Caco-2 (cell line): Measurements from ENCODE around the gene B3GALT6. TPM values are rescaled to one million over a fixed set of nuclear protein-coding genes. Genes with fewer than 3 reads are reported as not detected.

Source experiments
- BruUV-seq: library from RNA; stranded (reverse); fragments of 400-500 nt; replicated peaks from 2 replicates; lab custom pipeline; 2021; lab: Mats Ljungman, UMichigan
- CTCF ChIA-PET: fragments of 300-600 bp; sonication (Branson Sonifier 250); formaldehyde crosslinking; loops from one replicate; lab custom pipeline; 2022; ENCODE audit warnings: antibody characterized with exemption; lab: Charles Lee
- POLR2A ChIA-PET: fragments of 300-600 bp; sonication (Branson Sonifier 250); formaldehyde crosslinking; loops from one replicate; lab custom pipeline; 2022; ENCODE audit warnings: antibody characterized with exemption; lab: Charles Lee
- DNase-seq, 2 experiments: peaks; one replicate each; pipeline versions ENCODE4 v3.0.0 to v3.0.0-alpha.2; 2020 to 2022
- H3K27me3 ChIP-seq: replicated peaks from 2 replicates; pipeline ENCODE4 v1.6.0; 2011; ENCODE audit warnings: low read length; ENCODE audit not compliant: control insufficient read depth, insufficient read depth
- H3K36me3 ChIP-seq: 2 replicates; pipeline ENCODE4 v1.5.1; 2011; ENCODE audit warnings: low read length; ENCODE audit not compliant: control insufficient read depth, insufficient read depth
- H3K4me1 ChIP-seq: fragments of 250-450 bp; sonication (Bioruptor Pico); 2 replicates; pipeline ENCODE4 v1.5.1; 2020; ENCODE audit warnings: mild to moderate bottlenecking
- H3K4me3 ChIP-seq: 2 replicates; pipeline ENCODE4 v1.5.1; 2011; ENCODE audit warnings: low read depth, mild to moderate bottlenecking, control low read depth, low read length
- H3K9me3 ChIP-seq: fragments of 250-450 bp; sonication (Bioruptor Pico); 2 replicates; pipeline ENCODE4 v1.5.1; 2020; ENCODE audit warnings: mild to moderate bottlenecking, moderate library complexity
- H3K27ac Mint-ChIP-seq: one replicate; pipeline ENCODE4 v1.8.0; 2022; ENCODE audit warnings: mixed read lengths; ENCODE audit not compliant: unreplicated experiment
- H3K27me3 Mint-ChIP-seq: one replicate; pipeline ENCODE4 v1.8.0; 2022; ENCODE audit warnings: mixed read lengths; ENCODE audit not compliant: insufficient read depth, unreplicated experiment
- H3K36me3 Mint-ChIP-seq: one replicate; pipeline ENCODE4 v1.8.0; 2022; ENCODE audit warnings: mild to moderate bottlenecking, mixed read lengths; ENCODE audit not compliant: insufficient read depth, unreplicated experiment
- H3K4me1 Mint-ChIP-seq: one replicate; pipeline ENCODE4 v1.8.0; 2022; ENCODE audit warnings: low read depth, mixed read lengths; ENCODE audit not compliant: unreplicated experiment
- H3K4me3 Mint-ChIP-seq: one replicate; pipeline ENCODE4 v1.8.0; 2022; ENCODE audit warnings: mild to moderate bottlenecking, moderate library complexity, mixed read lengths; ENCODE audit not compliant: unreplicated experiment
- H3K9me3 Mint-ChIP-seq: one replicate; pipeline ENCODE4 v1.8.0; 2022; ENCODE audit warnings: mixed read lengths; ENCODE audit not compliant: unreplicated experiment
- CTCF ChIP-seq, 2 experiments: fragments of 200-600 bp in 1 of 2; IDR thresholded peaks; 1 replicate in 1 of 2; 2 replicates in 1 of 2; pipeline versions ENCODE4 v1.5.1 to v1.8.0; 2011 to 2022; ENCODE audit warnings: antibody characterized with exemption in 1 of 2, control low read depth in 1 of 2, inconsistent platforms in 1 of 2, low read depth in 1 of 2, low read length in 1 of 2, mild to moderate bottlenecking in 1 of 2, moderate library complexity in 1 of 2; ENCODE audit not compliant: insufficient read depth in 1 of 2, severe bottlenecking in 1 of 2, unreplicated experiment in 1 of 2
- intact Hi-C: fragments of 100-400 bp; cut with micrococcal nuclease; formaldehyde crosslinking; loops from one replicate; pipeline ENCODE4 v1.10.0; 2022; ENCODE audit not compliant: unreplicated experiment
- total RNA-seq: library from RNA; stranded (reverse); gene quantifications from 2 replicates; pipeline ENCODE4 v1.2.3, GENCODE V29; 2022

The B3GALT6 gene
- total RNA-seq, 1 experiment from 2014 or later = 24.8 TPM

GRCh38 chr1:1211541-1212441 is 20.2 kb upstream of the B3GALT6 start:
- no peak for DNase-seq
- Histone ChIP-seq H3K4me3 (no peak overlapping the region), H3K4me1 (no peaks in the 10 kb centered on the region), H3K36me3 (no peaks in the 10 kb centered on the region), H3K27me3 (no peaks in the 10 kb centered on the region), H3K9me3 (no peaks in the 10 kb centered on the region)
- no peaks in the 10 kb centered on the region for H3K9me3 Mint-ChIP-seq
- no TSS peak for BruUV-seq
- intact Hi-C loops = no loop called here
- ChIA-PET CTCF (no interaction called here), POLR2A (no interaction called here)
- H3K36me3 Mint-ChIP-seq = peaks cover 8% of the 10 kb centered on the region
- no peak for TF ChIP-seq CTCF (IDR thresholded peaks at IDR 0.05; ENCODE audit: insufficient read depth in 1 of 2, low read depth in 1 of 2, low read length in 1 of 2, severe bottlenecking in 1 of 2, unreplicated experiment in 1 of 2)
- no peaks in the 10 kb centered on the region for H3K27me3 Mint-ChIP-seq
- H3K4me3 Mint-ChIP-seq = no peak overlapping the region
- no peak overlapping the region for H3K27ac Mint-ChIP-seq
- no peaks in the 10 kb centered on the region for H3K4me1 Mint-ChIP-seq

- no TSS peak for BruUV-seq
- H3K36me3 Mint-ChIP-seq = peaks cover 9% of the 10 kb centered on the region
- no peaks in the 10 kb centered on the region for H3K27me3 Mint-ChIP-seq
- TF ChIP-seq CTCF (IDR thresholded peaks at IDR 0.05; ENCODE audit: insufficient read depth in 1 of 2, low read depth in 1 of 2, low read length in 1 of 2, severe bottlenecking in 1 of 2, unreplicated experiment in 1 of 2) = no peak
- H3K4me1 ChIP-seq = no peaks in the 10 kb centered on the region
- intact Hi-C loops = no loop called here
- no peaks in the 10 kb centered on the region for H3K4me1 Mint-ChIP-seq
- CTCF ChIA-PET = no interaction called here
- no peak overlapping the region for H3K4me3 ChIP-seq
- no peaks in the 10 kb centered on the region for H3K36me3 ChIP-seq
- H3K9me3 Mint-ChIP-seq = no peaks in the 10 kb centered on the region
- H3K9me3 ChIP-seq = no peaks in the 10 kb centered on the region
- no peak overlapping the region for H3K4me3 Mint-ChIP-seq
- H3K27me3 ChIP-seq = no peaks in the 10 kb centered on the region
- DNase-seq = no peak
- POLR2A ChIA-PET = no interaction called here
- H3K27ac Mint-ChIP-seq = no peak overlapping the region
Measured at GRCh38 chr1:1212780-1213344, 19.2 kb upstream of the B3GALT6 start.

- no peaks in the 10 kb centered on the region for H3K4me1 Mint-ChIP-seq
- no peaks in the 10 kb centered on the region for H3K27me3 ChIP-seq
- H3K27me3 Mint-ChIP-seq = no peaks in the 10 kb centered on the region
- no peak for TF ChIP-seq CTCF (IDR thresholded peaks at IDR 0.05; ENCODE audit: insufficient read depth in 1 of 2, low read depth in 1 of 2, low read length in 1 of 2, severe bottlenecking in 1 of 2, unreplicated experiment in 1 of 2)
- intact Hi-C loops = no loop called here
- H3K27ac Mint-ChIP-seq = no peak within 1 kb of the TSS
- no peaks in the 10 kb centered on the region for H3K4me1 ChIP-seq
- H3K4me3 ChIP-seq = no peak within 1 kb of the TSS
- peaks cover 9% of the 10 kb centered on the region for H3K36me3 Mint-ChIP-seq
- no peaks in the 10 kb centered on the region for H3K9me3 Mint-ChIP-seq
- DNase-seq = no peak
- BruUV-seq = no TSS peak
- H3K9me3 ChIP-seq = no peaks in the 10 kb centered on the region
- no peaks in the 10 kb centered on the region for H3K36me3 ChIP-seq
- POLR2A ChIA-PET = no interaction called here
- no peak within 1 kb of the TSS for H3K4me3 Mint-ChIP-seq
- CTCF ChIA-PET = no interaction called here
Measured at GRCh38 chr1:1213345-1214265, 18.4 kb upstream of the B3GALT6 start, which contains the start of gene TNFRSF4. Gene TNFRSF4, minus strand, starts transcription at chr1:1214153. Its CDS starts 26 bp downstream, at chr1:1214127.
